Measurements from ENCODE around the gene GRIK3. TPM values are rescaled to one million over a fixed set of nuclear protein-coding genes. Genes with fewer than 3 reads are reported as not detected.
"Not testable (repeated sequence)": the region's sequence is repeated elsewhere in the genome, so short reads cannot be mapped to it uniquely, and the experiment has no call there.

The GRIK3 gene
- total and polyA plus RNA-seq, 4 donors: 0.68 to 1.6 TPM; not detected in 2

DNA sequence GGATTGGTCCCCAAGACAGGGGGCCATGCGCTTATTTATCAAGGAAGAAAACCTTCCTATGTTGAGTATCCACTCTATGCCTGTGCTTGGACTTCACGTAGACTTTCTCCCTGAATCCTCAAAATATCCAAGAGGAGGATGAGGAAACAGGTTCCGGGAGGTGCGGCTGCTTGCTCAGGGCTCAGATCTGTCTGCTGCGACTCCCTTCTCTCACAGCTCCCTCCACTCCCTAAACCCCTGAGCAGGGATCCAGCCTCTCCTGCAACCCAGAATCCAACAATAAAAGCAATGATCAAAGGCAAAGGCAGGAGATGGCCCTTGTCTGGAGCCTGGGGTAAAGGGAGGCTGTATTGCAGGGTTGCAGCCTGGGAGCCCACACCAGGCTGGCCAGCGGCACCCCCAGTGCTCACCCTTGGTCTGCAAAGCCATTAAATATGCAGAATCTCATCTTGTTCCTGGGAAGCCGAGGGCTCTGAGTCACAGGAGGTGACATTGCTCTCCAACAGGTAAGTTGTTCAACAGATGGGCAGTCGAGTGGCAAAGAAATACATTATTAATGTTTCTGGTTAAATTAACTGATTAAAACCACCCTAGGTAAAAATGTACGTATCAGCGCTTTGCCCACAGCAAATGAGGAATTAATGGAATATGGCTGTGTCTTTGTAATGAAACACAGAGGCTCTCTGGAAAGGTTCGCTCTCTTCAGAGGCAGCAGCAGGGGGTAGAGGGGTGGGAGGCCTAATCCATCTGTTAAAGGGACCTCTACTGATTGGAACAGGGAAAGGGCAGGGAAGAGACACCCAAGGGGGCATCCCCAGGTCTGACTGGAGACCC, 111.5 kb downstream of the GRIK3 start:
- no peak for ATAC-seq (ENCODE audit: low FRiP score)
- DNase-seq: peak in 1 of 2 donors; percentile 42
- Histone ChIP-seq H3K27me3 (ENCODE audit: control insufficient read depth in 1 of 2, insufficient read depth in 2 of 2, low read length in 1 of 2) (no peaks in the 10 kb centered on the region), H3K4me3 (ENCODE audit: low read length in 2 of 2) (no peak overlapping the region), H3K36me3 (ENCODE audit: control insufficient read depth in 1 of 2, insufficient read depth in 2 of 2, low read length in 1 of 2) (no peaks in the 10 kb centered on the region), H3K4me1 (ENCODE audit: control insufficient read depth in 1 of 2, insufficient read depth in 2 of 2, low read length in 2 of 2) (no peaks in the 10 kb centered on the region), H3K9me3 (ENCODE audit: control insufficient read depth, low read length) (peaks cover 1% of the 10 kb centered on the region), H3K27ac (ENCODE audit: low read depth in 1 of 2, low read length in 2 of 2) (no peak overlapping the region)
- intact Hi-C loops (cut with DNase I): no loop called here
- WGBS, 2 donors: 37 to 45% methylated on average over 11 of the region's 11 CpGs

DNA sequence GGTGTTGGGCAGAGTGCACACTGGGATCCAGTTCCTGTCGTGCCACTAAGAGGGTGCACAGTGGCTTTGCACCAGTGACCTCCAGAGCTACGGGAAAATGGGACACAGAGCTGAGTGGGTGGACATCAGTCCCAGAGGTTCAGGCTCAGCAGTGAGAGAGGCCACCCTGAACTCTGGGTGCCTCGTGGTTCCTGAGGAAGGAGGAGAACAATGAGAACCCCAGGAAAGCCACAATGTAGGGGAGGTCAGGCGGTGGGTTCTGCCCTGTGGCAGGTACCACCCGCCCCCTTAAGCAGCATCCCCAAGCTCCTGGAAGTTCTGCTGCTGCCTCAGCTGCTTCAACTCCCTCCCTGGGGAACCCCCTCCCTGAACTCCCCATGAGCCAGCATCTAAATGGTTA, 112.2 kb downstream of the GRIK3 start:
- Histone ChIP-seq H3K27me3 (ENCODE audit: control insufficient read depth in 1 of 2, insufficient read depth in 2 of 2, low read length in 1 of 2) (no peaks in the 10 kb centered on the region), H3K36me3 (ENCODE audit: control insufficient read depth in 1 of 2, insufficient read depth in 2 of 2, low read length in 1 of 2) (no peaks in the 10 kb centered on the region), H3K4me3 (ENCODE audit: low read length in 2 of 2) (no peak overlapping the region), H3K9me3 (ENCODE audit: control insufficient read depth, low read length) (peaks cover 1% of the 10 kb centered on the region), H3K27ac (ENCODE audit: low read depth in 1 of 2, low read length in 2 of 2) (no peak overlapping the region), H3K4me1 (ENCODE audit: control insufficient read depth in 1 of 2, insufficient read depth in 2 of 2, low read length in 2 of 2) (no peaks in the 10 kb centered on the region)
- 55 to 58% methylated on average over 5 of the region's 5 CpGs for WGBS, 2 donors
- DNase-seq (no peak), ATAC-seq (ENCODE audit: low FRiP score) (no peak)
- intact Hi-C loops (cut with DNase I): no loop called here

- ATAC-seq (ENCODE audit: low FRiP score) (no peak), DNase-seq (no peak)
- Histone ChIP-seq H3K27me3 (ENCODE audit: control insufficient read depth in 1 of 2, insufficient read depth in 2 of 2, low read length in 1 of 2) (no peaks in the 10 kb centered on the region), H3K27ac (ENCODE audit: low read depth in 1 of 2, low read length in 2 of 2) (no peak overlapping the region), H3K9me3 (ENCODE audit: control insufficient read depth, low read length) (peaks cover 1% of the 10 kb centered on the region), H3K4me3 (ENCODE audit: low read length in 2 of 2) (no peak overlapping the region), H3K36me3 (ENCODE audit: control insufficient read depth in 1 of 2, insufficient read depth in 2 of 2, low read length in 1 of 2) (no peaks in the 10 kb centered on the region), H3K4me1 (ENCODE audit: control insufficient read depth in 1 of 2, insufficient read depth in 2 of 2, low read length in 2 of 2) (no peaks in the 10 kb centered on the region)
- whole genome bisulfite sequencing, 2 donors: 73 to 74% methylated on average over 6 of the region's 6 CpGs
- intact Hi-C loops (cut with DNase I): no loop called here
Observed at GRCh38 chr1:36920801-36921405, 113.4 kb downstream of the GRIK3 start.

DNA sequence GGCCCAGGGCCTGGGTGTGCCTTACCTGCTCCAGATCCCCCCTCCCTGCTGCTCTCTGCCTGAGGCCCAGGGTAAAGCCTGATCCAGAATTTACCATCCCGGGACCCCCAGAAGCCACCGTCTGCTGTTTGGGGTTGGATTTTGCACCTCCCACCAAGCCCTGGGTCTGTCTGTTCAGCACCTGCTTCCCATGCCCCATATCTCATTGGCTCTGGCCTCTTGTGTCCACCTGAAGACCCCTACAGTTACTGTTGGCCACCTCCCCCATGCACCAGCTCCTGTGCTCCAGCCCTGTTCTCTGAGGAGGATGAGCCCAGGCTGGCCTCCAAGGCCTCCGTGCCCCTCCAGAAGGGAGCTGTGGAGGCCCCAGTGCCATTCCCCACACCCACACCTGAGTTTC, 113.9 kb downstream of the GRIK3 start:
- ATAC-seq (ENCODE audit: low FRiP score): no peak
- no peak for DNase-seq
- no peaks in the 10 kb centered on the region for H3K27me3 ChIP-seq (ENCODE audit: control insufficient read depth in 1 of 2, insufficient read depth in 2 of 2, low read length in 1 of 2)

DNA sequence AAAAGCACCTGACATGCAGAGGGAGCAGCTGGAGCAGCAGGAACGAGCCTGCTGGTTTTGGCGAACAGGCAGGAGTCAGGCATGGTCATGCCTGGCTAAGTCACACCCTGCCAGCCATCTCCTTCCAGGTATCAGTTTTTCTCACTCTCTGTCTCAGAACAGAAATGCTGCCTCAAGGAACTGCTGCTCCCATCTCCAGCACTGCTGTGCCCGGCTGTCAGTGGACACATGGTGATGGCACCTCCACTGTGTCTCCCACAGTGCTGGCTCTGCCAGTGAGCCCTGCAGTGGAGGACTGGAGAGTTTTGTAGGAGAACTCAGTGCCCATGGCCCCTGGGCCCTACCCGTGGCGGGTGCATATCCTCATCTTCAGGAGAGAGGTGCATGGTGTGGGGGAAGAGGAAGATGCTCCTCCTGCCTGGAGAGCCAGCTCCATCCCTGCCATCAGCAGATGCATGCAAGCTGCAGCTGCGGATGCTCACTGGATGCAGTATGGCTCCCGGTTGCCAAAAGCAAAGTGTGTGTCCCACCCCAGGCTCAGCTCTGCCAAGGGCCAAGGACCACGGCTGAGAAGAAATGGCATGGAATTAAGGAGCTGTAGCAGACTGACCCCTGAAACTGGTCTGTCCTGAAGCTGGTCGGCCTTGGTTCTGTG, 114.7 kb downstream of the GRIK3 start:
- Histone ChIP-seq H3K4me3 (ENCODE audit: low read length in 2 of 2) (no peak overlapping the region), H3K36me3 (ENCODE audit: control insufficient read depth in 1 of 2, insufficient read depth in 2 of 2, low read length in 1 of 2) (no peaks in the 10 kb centered on the region), H3K4me1 (ENCODE audit: control insufficient read depth in 1 of 2, insufficient read depth in 2 of 2, low read length in 2 of 2) (no peaks in the 10 kb centered on the region), H3K27me3 (ENCODE audit: control insufficient read depth in 1 of 2, insufficient read depth in 2 of 2, low read length in 1 of 2) (no peaks in the 10 kb centered on the region), H3K27ac (ENCODE audit: low read depth in 1 of 2, low read length in 2 of 2) (no peak overlapping the region), H3K9me3 (ENCODE audit: control insufficient read depth, low read length) (no peaks in the 10 kb centered on the region)
- ATAC-seq (ENCODE audit: low FRiP score) (no peak), DNase-seq (no peak)
- 65 to 68% methylated on average over 9 of the region's 9 CpGs for WGBS, 2 donors
- intact Hi-C loops (cut with DNase I): no loop called here

More for the DNA sequence above, 113.9 kb downstream of the GRIK3 start:
- H3K4me1 ChIP-seq (ENCODE audit: control insufficient read depth in 1 of 2, insufficient read depth in 2 of 2, low read length in 2 of 2): no peaks in the 10 kb centered on the region
- H3K27ac ChIP-seq (ENCODE audit: low read depth in 1 of 2, low read length in 2 of 2): no peak overlapping the region
- intact Hi-C loops (cut with DNase I): no loop called here
- H3K4me3 ChIP-seq (ENCODE audit: low read length in 2 of 2): no peak overlapping the region
- peaks cover 1% of the 10 kb centered on the region for H3K9me3 ChIP-seq (ENCODE audit: control insufficient read depth, low read length)
- H3K36me3 ChIP-seq (ENCODE audit: control insufficient read depth in 1 of 2, insufficient read depth in 2 of 2, low read length in 1 of 2): no peaks in the 10 kb centered on the region
- WGBS, 2 donors: 71 to 84% methylated on average over 3 of the region's 3 CpGs

DNA sequence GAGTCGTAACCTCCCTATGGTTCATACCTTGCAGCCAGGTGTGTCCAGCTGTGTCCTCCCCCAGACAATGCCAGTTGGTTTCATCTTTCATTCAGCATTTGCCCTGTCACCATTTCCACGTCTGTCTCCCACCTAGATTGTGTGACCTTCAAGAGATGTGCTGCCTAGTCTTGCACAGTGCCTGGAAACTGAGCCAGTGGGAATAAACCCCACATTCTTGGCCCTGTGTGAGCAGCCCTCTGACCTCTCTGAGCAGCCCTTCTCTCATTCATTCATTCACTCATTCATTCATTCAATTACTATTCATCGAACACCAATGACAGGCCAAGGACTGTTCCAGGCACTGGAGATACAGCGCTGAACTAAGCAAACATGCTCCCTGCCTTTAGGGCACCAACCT, 115.7 kb downstream of the GRIK3 start:
- H3K9me3 ChIP-seq (ENCODE audit: control insufficient read depth, low read length): no peaks in the 10 kb centered on the region
- no peaks in the 10 kb centered on the region for H3K36me3 ChIP-seq (ENCODE audit: control insufficient read depth in 1 of 2, insufficient read depth in 2 of 2, low read length in 1 of 2)
- H3K4me3 ChIP-seq (ENCODE audit: low read length in 2 of 2): no peak overlapping the region
- no peak overlapping the region for H3K27ac ChIP-seq (ENCODE audit: low read depth in 1 of 2, low read length in 2 of 2)
- ATAC-seq (ENCODE audit: low FRiP score) (no peak), DNase-seq (no peak)
- H3K4me1 ChIP-seq (ENCODE audit: control insufficient read depth in 1 of 2, insufficient read depth in 2 of 2, low read length in 2 of 2): no peaks in the 10 kb centered on the region
- no peaks in the 10 kb centered on the region for H3K27me3 ChIP-seq (ENCODE audit: control insufficient read depth in 1 of 2, insufficient read depth in 2 of 2, low read length in 1 of 2)
- WGBS, 2 donors: 66 to 72% methylated on average over 4 of the region's 4 CpGs
- intact Hi-C loops (cut with DNase I): no loop called here

DNA sequence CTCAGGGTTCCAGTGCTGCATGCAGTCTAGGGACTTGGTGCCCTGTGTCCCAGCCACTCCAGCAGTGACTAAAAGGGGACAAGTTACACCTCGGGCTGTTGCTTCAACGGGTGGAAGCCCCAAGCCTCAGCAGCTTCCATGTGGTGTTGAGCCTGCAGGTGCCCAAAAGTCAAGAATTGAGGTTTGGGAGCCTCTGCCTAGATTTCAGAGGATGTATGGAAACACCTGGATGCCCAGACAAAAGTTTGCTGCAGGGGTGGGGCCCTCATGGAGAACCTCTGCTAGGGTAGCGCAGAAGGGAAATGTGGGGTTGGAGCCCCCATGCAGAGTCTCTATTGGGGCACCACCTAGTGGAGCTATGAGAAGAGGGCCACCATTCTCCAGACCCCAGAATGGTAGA, 117.8 kb downstream of the GRIK3 start:
- H3K27me3 ChIP-seq (ENCODE audit: control insufficient read depth in 1 of 2, insufficient read depth in 2 of 2, low read length in 1 of 2); H3K9me3 ChIP-seq (ENCODE audit: control insufficient read depth, low read length); H3K4me3 ChIP-seq (ENCODE audit: low read length in 2 of 2); DNase-seq; H3K4me1 ChIP-seq (ENCODE audit: control insufficient read depth in 1 of 2, insufficient read depth in 2 of 2, low read length in 2 of 2); H3K27ac ChIP-seq (ENCODE audit: low read depth in 1 of 2, low read length in 2 of 2); H3K36me3 ChIP-seq (ENCODE audit: control insufficient read depth in 1 of 2, insufficient read depth in 2 of 2, low read length in 1 of 2); intact Hi-C loops (cut with DNase I); ATAC-seq (ENCODE audit: low FRiP score): not testable (repeated sequence)
- 79 to 88% methylated on average over 3 of the region's 3 CpGs for WGBS, 2 donors

DNA sequence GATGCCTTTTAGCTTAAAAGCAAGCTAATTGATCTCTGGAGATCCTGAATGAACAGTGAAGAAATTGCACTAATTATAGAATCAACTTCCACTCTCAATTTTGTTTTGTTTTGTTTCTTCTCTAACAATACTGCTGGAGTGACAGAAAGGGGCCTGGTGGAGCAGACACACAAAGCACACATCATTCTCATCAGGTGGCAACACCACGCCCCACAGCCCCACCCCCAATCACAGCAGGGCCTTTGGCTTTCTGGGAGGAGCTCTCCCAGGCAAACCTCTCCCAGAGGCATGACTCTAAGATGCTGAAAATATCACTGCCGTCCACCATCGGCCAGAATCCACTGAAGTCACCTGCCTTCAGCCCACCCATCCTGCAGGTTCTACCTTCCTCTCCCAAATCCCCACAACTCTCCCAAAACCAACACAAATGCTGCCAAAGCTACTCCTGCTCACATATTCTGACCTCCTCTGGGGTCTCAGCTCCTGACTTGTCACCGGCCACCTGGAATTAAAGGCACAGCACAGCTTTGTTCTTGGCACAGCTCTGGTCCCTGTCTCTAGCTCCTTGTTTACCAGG, 120.7 kb downstream of the GRIK3 start:
- no peaks in the 10 kb centered on the region for H3K9me3 ChIP-seq (ENCODE audit: control insufficient read depth, low read length)
- H3K36me3 ChIP-seq (ENCODE audit: control insufficient read depth in 1 of 2, insufficient read depth in 2 of 2, low read length in 1 of 2): no peaks in the 10 kb centered on the region
- ATAC-seq (ENCODE audit: low FRiP score): no peak
- H3K27me3 ChIP-seq (ENCODE audit: control insufficient read depth in 1 of 2, insufficient read depth in 2 of 2, low read length in 1 of 2): no peaks in the 10 kb centered on the region
- WGBS, 2 donors: 17 to 22% methylated on average over 4 of the region's 4 CpGs
- intact Hi-C loops (cut with DNase I): no loop called here
- DNase-seq: no peak
- no peak overlapping the region for H3K4me3 ChIP-seq (ENCODE audit: low read length in 2 of 2)
- H3K27ac ChIP-seq (ENCODE audit: low read depth in 1 of 2, low read length in 2 of 2): no peak overlapping the region
- no peaks in the 10 kb centered on the region for H3K4me1 ChIP-seq (ENCODE audit: control insufficient read depth in 1 of 2, insufficient read depth in 2 of 2, low read length in 2 of 2)
